MM.1S (cell line): ENCODE results near the gene SH3RF3.

Source experiments
- DNase-seq: peaks from one replicate; pipeline ENCODE4 v3.0.0-alpha.2; 2015
- H2AFZ ChIP-seq: fragments of 300-600 bp; sonication (generic); 2 replicates; pipeline ENCODE4 v1.6.0; 2016; ENCODE audit warnings: antibody characterized with exemption, low read length
- H3F3A ChIP-seq: fragments of 300-600 bp; sonication (generic); 2 replicates; pipeline ENCODE4 v1.6.1; 2016; ENCODE audit warnings: mild to moderate bottlenecking, antibody characterized with exemption, low read length, moderate library complexity, mixed read lengths; ENCODE audit not compliant: insufficient read depth
- H3K27ac ChIP-seq: fragments of 300-600 bp; sonication (generic); 2 replicates; pipeline ENCODE4 v1.5.1; 2016; ENCODE audit warnings: mild to moderate bottlenecking, low read length
- H3K27me3 ChIP-seq: fragments of 300-600 bp; sonication (generic); replicated peaks from 2 replicates; pipeline ENCODE4 v1.6.0; 2016; ENCODE audit warnings: low read length; ENCODE audit not compliant: insufficient read depth
- H3K36me3 ChIP-seq: fragments of 300-600 bp; sonication (generic); replicated peaks from 2 replicates; pipeline ENCODE4 v1.6.1; 2016; ENCODE audit warnings: mild to moderate bottlenecking, low read length, mixed read lengths; ENCODE audit not compliant: insufficient read depth
- H3K4me1 ChIP-seq: fragments of 300-600 bp; sonication (generic); 2 replicates; pipeline ENCODE4 v1.6.1; 2016; ENCODE audit warnings: low read length, mixed read lengths
- H3K4me2 ChIP-seq: fragments of 300-600 bp; sonication (generic); 2 replicates; pipeline ENCODE4 v1.6.0; 2016; ENCODE audit warnings: low read depth, low read length
- H3K4me3 ChIP-seq: fragments of 300-600 bp; sonication (generic); 2 replicates; pipeline ENCODE4 v1.5.1; 2016; ENCODE audit warnings: low read length, mixed read lengths
- H3K79me2 ChIP-seq: fragments of 300-600 bp; sonication (generic); 2 replicates; pipeline ENCODE4 v1.6.1; 2016; ENCODE audit warnings: mixed run types, low read length, mixed read lengths
- H3K9ac ChIP-seq: fragments of 300-600 bp; sonication (generic); 2 replicates; pipeline ENCODE4 v1.6.1; 2016; ENCODE audit warnings: low read length, mixed read lengths
- H3K9me2 ChIP-seq: fragments of 300-600 bp; sonication (generic); replicated peaks from 2 replicates; pipeline ENCODE4 v1.6.1; 2016; ENCODE audit warnings: mild to moderate bottlenecking, low read length, mixed read lengths; ENCODE audit not compliant: insufficient read depth
- H3K9me3 ChIP-seq: fragments of 300-600 bp; sonication (generic); replicated peaks from 2 replicates; pipeline ENCODE4 v1.6.1; 2016; ENCODE audit warnings: mild to moderate bottlenecking, low read length, mixed read lengths; ENCODE audit not compliant: insufficient read depth
- H4K20me1 ChIP-seq: fragments of 300-600 bp; sonication (generic); 2 replicates; pipeline ENCODE4 v1.6.1; 2016; ENCODE audit warnings: mild to moderate bottlenecking, low read length, moderate library complexity, mixed read lengths; ENCODE audit not compliant: insufficient read depth
- EZH2 ChIP-seq: fragments of 300-600 bp; sonication (generic); optimal IDR thresholded peaks from 2 replicates; pipeline ENCODE3; 2017; ENCODE audit warnings: low read depth, mild to moderate bottlenecking, antibody characterized with exemption, low read length, mixed read lengths
- EZH2phosphoT487 ChIP-seq: fragments of 300-600 bp; sonication (generic); IDR thresholded peaks from 2 replicates; pipeline ENCODE4 v1.6.1; 2018; ENCODE audit warnings: antibody characterized with exemption, low read length
- TF ChIP-seq, protein P1 (sequence below): fragments of 300-600 bp; sonication (generic); IDR thresholded peaks from 2 replicates; pipeline ENCODE4 v1.5.1; 2016; ENCODE audit warnings: antibody characterized with exemption, low read length, mixed read lengths

The SH3RF3 gene

DNA sequence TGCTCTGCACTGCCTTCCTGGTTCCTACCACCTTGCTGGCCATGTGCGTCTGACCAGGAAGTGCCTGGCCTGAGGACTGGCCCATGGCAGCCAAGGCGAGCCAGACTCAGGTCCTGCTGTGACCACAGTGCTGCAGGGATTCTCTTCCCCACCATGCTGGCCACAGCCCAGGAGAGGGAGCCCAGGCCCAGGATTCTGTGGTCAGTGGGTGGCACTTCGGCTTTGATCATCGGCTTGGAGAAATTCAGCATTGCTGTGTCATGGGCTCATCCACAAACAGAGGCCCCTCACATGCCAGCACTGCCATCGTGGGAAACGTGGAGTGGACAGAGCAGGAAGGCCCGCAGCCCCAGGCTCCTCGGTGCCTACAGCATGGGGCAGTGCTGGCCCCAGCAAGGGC is 273.2 kb downstream of the SH3RF3 start:
- no peak overlapping the region for H3K9ac ChIP-seq
- no peaks in the 10 kb centered on the region for H3K4me1 ChIP-seq
- H3K9me2 ChIP-seq, result no peaks in the 10 kb centered on the region
- no peak overlapping the region for H2AFZ ChIP-seq
- no peaks in the 10 kb centered on the region for H3K36me3 ChIP-seq
- no peak for DNase-seq
- H3K79me2 ChIP-seq, result no peaks in the 10 kb centered on the region
- no peak overlapping the region for H3K4me2 ChIP-seq
- no peak overlapping the region for H3K4me3 ChIP-seq
- H3K9me3 ChIP-seq, result no peaks in the 10 kb centered on the region
- H3F3A ChIP-seq, result no peaks in the 10 kb centered on the region
- TF ChIP-seq, protein P1, sequence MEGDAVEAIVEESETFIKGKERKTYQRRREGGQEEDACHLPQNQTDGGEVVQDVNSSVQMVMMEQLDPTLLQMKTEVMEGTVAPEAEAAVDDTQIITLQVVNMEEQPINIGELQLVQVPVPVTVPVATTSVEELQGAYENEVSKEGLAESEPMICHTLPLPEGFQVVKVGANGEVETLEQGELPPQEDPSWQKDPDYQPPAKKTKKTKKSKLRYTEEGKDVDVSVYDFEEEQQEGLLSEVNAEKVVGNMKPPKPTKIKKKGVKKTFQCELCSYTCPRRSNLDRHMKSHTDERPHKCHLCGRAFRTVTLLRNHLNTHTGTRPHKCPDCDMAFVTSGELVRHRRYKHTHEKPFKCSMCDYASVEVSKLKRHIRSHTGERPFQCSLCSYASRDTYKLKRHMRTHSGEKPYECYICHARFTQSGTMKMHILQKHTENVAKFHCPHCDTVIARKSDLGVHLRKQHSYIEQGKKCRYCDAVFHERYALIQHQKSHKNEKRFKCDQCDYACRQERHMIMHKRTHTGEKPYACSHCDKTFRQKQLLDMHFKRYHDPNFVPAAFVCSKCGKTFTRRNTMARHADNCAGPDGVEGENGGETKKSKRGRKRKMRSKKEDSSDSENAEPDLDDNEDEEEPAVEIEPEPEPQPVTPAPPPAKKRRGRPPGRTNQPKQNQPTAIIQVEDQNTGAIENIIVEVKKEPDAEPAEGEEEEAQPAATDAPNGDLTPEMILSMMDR, result no peak
- TF ChIP-seq EZH2phosphoT487, result no peak
- no peak for TF ChIP-seq EZH2
- H3K27me3 ChIP-seq, result no peaks in the 10 kb centered on the region
- no peaks in the 10 kb centered on the region for H4K20me1 ChIP-seq
- no peak overlapping the region for H3K27ac ChIP-seq

DNA sequence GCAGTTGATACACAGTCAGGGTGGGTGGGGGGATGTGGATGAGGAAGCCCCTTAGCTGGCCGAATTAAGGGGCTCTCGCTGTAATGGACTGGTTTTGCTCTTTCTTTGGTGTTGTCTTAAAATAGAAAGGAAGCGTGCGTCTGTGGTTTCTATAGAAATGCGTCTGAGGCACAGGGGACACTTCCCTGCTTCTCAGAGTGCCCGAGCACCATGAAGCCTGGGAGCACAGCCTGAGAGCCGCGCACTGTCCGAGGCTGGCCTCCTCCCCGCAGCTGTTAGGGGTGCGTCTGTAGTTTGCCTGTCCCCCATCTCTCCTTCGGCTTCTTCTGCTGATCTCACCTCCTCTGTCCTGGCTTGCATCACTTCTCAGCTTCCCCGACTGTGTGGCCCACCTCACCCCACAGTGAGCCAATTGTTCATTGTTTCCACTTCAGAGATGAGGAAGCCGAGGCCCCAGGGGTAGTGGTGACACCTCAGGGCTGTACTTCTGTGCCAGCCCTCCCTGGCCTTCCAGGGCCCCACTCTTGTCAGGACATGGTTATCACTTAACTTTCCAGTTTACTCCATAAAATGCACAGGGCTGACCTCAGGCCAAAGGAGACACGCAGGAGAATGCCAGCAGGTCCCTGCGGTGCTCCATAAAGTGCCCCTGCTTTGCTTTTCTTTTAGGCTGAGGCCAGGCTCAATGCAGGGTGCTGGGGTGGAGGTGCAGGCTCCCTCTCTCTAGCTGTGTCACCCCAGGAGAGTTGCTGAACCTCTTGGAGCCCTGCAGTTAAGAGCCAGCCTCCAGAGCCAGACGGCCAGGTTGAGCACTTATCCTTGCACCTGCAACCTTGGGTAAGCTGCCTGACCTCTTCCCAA is 274.2 kb downstream of the SH3RF3 start:
- H3K27me3 ChIP-seq, result no peaks in the 10 kb centered on the region
- no peaks in the 10 kb centered on the region for H4K20me1 ChIP-seq
- H3K4me3 ChIP-seq, result no peak overlapping the region
- no peaks in the 10 kb centered on the region for H3K4me1 ChIP-seq
- no peaks in the 10 kb centered on the region for H3K79me2 ChIP-seq
- TF ChIP-seq EZH2phosphoT487 (no peak), EZH2 (no peak)
- TF ChIP-seq, protein P1, result no peak
- no peak overlapping the region for H2AFZ ChIP-seq
- no peak overlapping the region for H3K9ac ChIP-seq
- no peaks in the 10 kb centered on the region for H3K36me3 ChIP-seq
- no peak for DNase-seq
- H3K9me2 ChIP-seq, result no peaks in the 10 kb centered on the region
- H3F3A ChIP-seq, result no peaks in the 10 kb centered on the region
- H3K4me2 ChIP-seq, result no peak overlapping the region
- no peaks in the 10 kb centered on the region for H3K9me3 ChIP-seq
- H3K27ac ChIP-seq, result no peak overlapping the region

DNA sequence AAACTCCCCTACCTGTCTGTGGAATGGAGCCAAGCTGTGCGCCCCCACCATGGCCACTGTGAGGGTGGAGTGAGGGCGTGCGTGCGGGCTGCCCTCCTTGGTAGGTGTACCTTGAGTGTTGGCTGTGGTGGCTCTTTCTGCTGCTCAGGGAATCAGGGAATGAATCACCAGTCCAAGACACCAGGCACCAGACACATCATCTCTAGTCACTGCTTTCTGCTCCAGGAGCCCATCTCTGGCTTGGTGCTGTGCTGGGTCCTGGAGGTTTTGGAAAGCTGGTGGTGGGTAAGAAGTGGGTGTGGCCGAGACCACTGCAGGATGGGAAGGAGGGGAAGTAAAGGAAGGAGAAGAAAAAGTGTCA is 274.8 kb downstream of the SH3RF3 start:
- Histone ChIP-seq H2AFZ (no peak overlapping the region), H4K20me1 (no peaks in the 10 kb centered on the region), H3K79me2 (no peaks in the 10 kb centered on the region), H3K4me2 (no peak overlapping the region), H3K9me2 (no peaks in the 10 kb centered on the region), H3K9ac (no peak overlapping the region), H3K9me3 (no peaks in the 10 kb centered on the region), H3K4me1 (no peaks in the 10 kb centered on the region), H3K27ac (no peak overlapping the region), H3K4me3 (no peak overlapping the region), H3K36me3 (no peaks in the 10 kb centered on the region), H3K27me3 (no peaks in the 10 kb centered on the region), H3F3A (no peaks in the 10 kb centered on the region)
- TF ChIP-seq EZH2 (no peak), EZH2phosphoT487 (no peak)
- TF ChIP-seq, protein P1, result no peak
- no peak for DNase-seq
